GM23338 (cell line): Measurements from ENCODE around the gene SRM. TPM values are rescaled to one million over a fixed set of nuclear protein-coding genes. Genes with fewer than 3 reads are reported as not detected.
A peak's percentile ranks its signal among the peaks of the same experiment; 100 is the strongest.

Experiments used
- ATAC-seq: fragments of 200-7000 bp; cut with Tn5 transposase; 3 replicates; pipeline ENCODE4 v1.9.1; 2020
- DNase-seq: peaks from one replicate; pipeline ENCODE4 v3.0.0-alpha.2; 2015; ENCODE audit warnings: low spot score
- H2AFZ ChIP-seq: fragments of 200-600 bp; sonication (generic); 2 replicates; pipeline ENCODE4 v1.8.0; 2016; ENCODE audit warnings: antibody characterized with exemption, mild to moderate bottlenecking, moderate library complexity
- H3F3A ChIP-seq: fragments of 200-600 bp; sonication (generic); replicated peaks from 2 replicates; pipeline ENCODE4 v1.8.0; 2017; ENCODE audit warnings: antibody characterized with exemption, mixed run types, low read depth
- H3K27ac ChIP-seq: fragments of 200-600 bp; sonication (generic); 2 replicates; pipeline ENCODE4 v1.6.1; 2016; ENCODE audit warnings: low read depth
- H3K27me3 ChIP-seq: fragments of 200-600 bp; sonication (generic); 2 replicates; pipeline ENCODE4 v1.8.0; 2016; ENCODE audit warnings: mild to moderate bottlenecking, mixed run types, moderate library complexity; ENCODE audit not compliant: insufficient read depth
- H3K36me3 ChIP-seq: fragments of 200-600 bp; sonication (generic); 2 replicates; pipeline ENCODE4 v1.8.0; 2016; ENCODE audit warnings: mild to moderate bottlenecking; ENCODE audit not compliant: insufficient read depth
- H3K4me1 ChIP-seq: fragments of 200-600 bp; sonication (generic); 2 replicates; pipeline ENCODE4 v1.8.0; 2016; ENCODE audit warnings: mild to moderate bottlenecking, moderate library complexity; ENCODE audit not compliant: insufficient read depth
- H3K4me2 ChIP-seq: fragments of 200-600 bp; sonication (generic); 2 replicates; pipeline ENCODE4 v1.7.1; 2017; ENCODE audit warnings: mixed run types
- H3K4me3 ChIP-seq: fragments of 200-600 bp; sonication (generic); 2 replicates; pipeline ENCODE4 v1.6.1; 2016; ENCODE audit warnings: mixed run types
- H3K79me2 ChIP-seq: fragments of 200-600 bp; sonication (generic); replicated peaks from 2 replicates; pipeline ENCODE4 v1.8.0; 2017; ENCODE audit warnings: mild to moderate bottlenecking; ENCODE audit not compliant: insufficient read depth
- H3K9me2 ChIP-seq: fragments of 200-600 bp; sonication (generic); 2 replicates; pipeline ENCODE4 v1.8.0; 2017; ENCODE audit not compliant: insufficient read depth
- H4K20me1 ChIP-seq: fragments of 200-600 bp; sonication (generic); replicated peaks from 2 replicates; pipeline ENCODE4 v1.8.0; 2017; ENCODE audit warnings: mild to moderate bottlenecking; ENCODE audit not compliant: insufficient read depth
- H3K27ac Mint-ChIP-seq: 2 replicates; pipeline ENCODE4 v1.8.0; 2020; ENCODE audit warnings: inconsistent platforms, mild to moderate bottlenecking, moderate library complexity, mixed read lengths
- H3K27me3 Mint-ChIP-seq: 3 replicates; pipeline ENCODE4 v1.8.0; 2022; ENCODE audit warnings: low read depth, mild to moderate bottlenecking, moderate library complexity, mixed read lengths, inconsistent platforms; ENCODE audit not compliant: insufficient read depth, poor library complexity
- H3K36me3 Mint-ChIP-seq: 3 replicates; pipeline ENCODE4 v1.8.0; 2021; ENCODE audit warnings: low read depth, mild to moderate bottlenecking, inconsistent platforms, moderate library complexity, mixed read lengths
- H3K4me1 Mint-ChIP-seq: 3 replicates; pipeline ENCODE4 v1.8.0; 2020; ENCODE audit warnings: mild to moderate bottlenecking, inconsistent platforms, mixed read lengths
- H3K4me3 Mint-ChIP-seq: 3 replicates; pipeline ENCODE4 v1.8.0; 2021; ENCODE audit warnings: moderate library complexity, mild to moderate bottlenecking, inconsistent platforms, mixed read lengths
- H3K9me3 Mint-ChIP-seq: 3 replicates; pipeline ENCODE4 v1.8.0; 2020; ENCODE audit warnings: moderate library complexity, mild to moderate bottlenecking, inconsistent platforms, mixed read lengths
- EZH2phosphoT487 ChIP-seq: fragments of 200-600 bp; sonication (generic); IDR thresholded peaks from one replicate; pipeline ENCODE4 v1.8.1; 2018; ENCODE audit warnings: antibody characterized with exemption; ENCODE audit not compliant: unreplicated experiment
- NANOG ChIP-seq: IDR thresholded peaks from 2 replicates; pipeline ENCODE4 v1.6.1; 2016; ENCODE audit warnings: antibody characterized with exemption, borderline replicate concordance
- POLR2AphosphoS5 ChIP-seq: IDR thresholded peaks from 2 replicates; pipeline ENCODE4 v1.6.1; 2016; ENCODE audit warnings: antibody characterized with exemption, low read depth
- STAT1 ChIP-seq: IDR thresholded peaks from one replicate; pipeline ENCODE4 v1.6.1; 2016; ENCODE audit warnings: antibody characterized with exemption; ENCODE audit not compliant: unreplicated experiment
- ZNF114 ChIP-seq: fragments of 250-450 bp; sonication (Bioruptor Pico); IDR thresholded peaks from 2 replicates; pipeline ENCODE4 v1.5.0; 2020; ENCODE audit warnings: mild to moderate bottlenecking, moderate library complexity
- ZNF462 ChIP-seq: fragments of 250-450 bp; sonication (Bioruptor Pico); IDR thresholded peaks from 2 replicates; pipeline ENCODE4 v1.5.0; 2020; ENCODE audit warnings: mild to moderate bottlenecking, moderate library complexity
- polyA plus RNA-seq: library from polyadenylated mRNA; unstranded; fragments of >200 nt; fragmentation: Nextera tagmentation; extraction: Ambion mirVana; gene quantifications from 2 replicates; pipeline ENCODE4 v1.2.1, GENCODE V29; 2016
- total RNA-seq: library from RNA; depleted of rRNA; stranded (reverse); fragments of >200 nt; shearing (Covaris generic); gene quantifications from 2 replicates; pipeline ENCODE4 v1.2.3, GENCODE V29; 2014
- TF ChIP-seq, protein P1 (sequence below): IDR thresholded peaks from one replicate; pipeline ENCODE4 v1.6.1; 2018; ENCODE audit warnings: antibody characterized with exemption; ENCODE audit not compliant: unreplicated experiment

The SRM gene
- total and polyA plus RNA-seq, 2 experiments from 2014 or later = 170 to 253 TPM

- TF ChIP-seq NANOG = no peak
- TF ChIP-seq ZNF114 (CRISPR knock-in tag) = no peak
- TF ChIP-seq POLR2AphosphoS5 = no peak
These were observed 40.3 kb upstream of the SRM start (continued) for GRCh38 chr1:11100149-11100493.

DNA sequence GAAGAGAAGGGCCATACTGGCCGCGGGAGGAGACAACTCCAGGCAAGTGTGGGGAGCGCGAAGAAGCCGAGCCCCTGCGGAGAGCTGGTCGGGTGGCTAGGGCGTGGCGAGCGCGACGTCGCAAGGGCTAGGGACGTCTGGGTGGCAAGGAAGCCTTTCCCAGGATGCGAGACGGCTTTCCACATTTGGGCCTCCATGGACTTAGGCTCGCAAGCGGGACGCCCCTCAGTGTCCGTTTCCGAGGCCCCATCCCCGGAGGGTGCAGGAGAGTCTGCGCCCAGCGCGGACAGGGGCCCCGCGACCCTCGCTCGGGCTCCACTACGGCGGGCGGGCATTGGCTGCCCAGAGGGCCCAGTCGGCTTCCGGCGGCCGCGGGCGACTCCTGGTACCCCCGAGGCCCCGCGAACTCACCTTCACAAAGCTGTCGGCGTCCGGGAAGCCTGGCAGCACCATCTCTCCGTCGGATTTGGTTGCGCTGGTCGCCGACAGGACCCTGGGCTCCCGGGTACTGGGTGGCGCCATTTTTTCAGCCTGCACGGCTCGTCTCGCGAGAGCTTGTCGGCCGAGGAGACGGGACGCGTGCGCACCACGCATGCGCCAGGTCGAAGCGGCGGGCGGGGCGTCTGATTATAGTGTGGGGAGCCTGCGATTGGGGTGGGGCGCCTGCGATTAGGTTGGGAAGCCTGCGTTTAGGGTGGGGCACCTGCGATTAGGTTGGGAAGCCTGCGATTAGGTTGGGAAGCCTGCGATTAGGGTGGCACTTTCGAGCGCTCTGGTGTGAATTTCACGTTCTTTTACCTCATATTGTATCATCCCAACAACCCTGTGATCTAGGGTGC is 39.7 kb upstream of the SRM start, which contains the start of gene EXOSC10:
Gene EXOSC10, minus strand, starts transcription at position 560 of the 839 bp plus-strand sequence. Its CDS starts 38 bp downstream, at position 522.
- Histone ChIP-seq H4K20me1 (peaks cover 13% of the 10 kb centered on the region), H3K27ac (peak within 1 kb of the TSS; percentile 90)

DNA sequence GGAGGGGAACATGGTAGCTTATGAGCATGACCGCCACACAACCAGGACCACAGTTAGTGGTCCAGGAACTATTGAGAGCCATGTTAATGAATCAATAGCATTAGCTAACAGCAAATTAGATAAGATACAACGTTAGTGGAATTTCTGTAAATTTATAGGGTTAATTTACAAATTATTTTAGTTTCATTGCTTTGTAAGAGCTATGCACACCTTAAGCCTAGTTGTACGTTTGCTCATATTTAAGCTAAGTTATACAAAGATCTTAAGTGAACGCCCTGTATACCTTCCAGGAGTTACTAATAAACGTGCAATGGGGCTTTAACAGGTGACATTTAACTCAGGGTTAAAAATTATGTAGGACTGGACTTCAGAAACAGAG is 39.1 kb upstream of the SRM start:
- no peak for ATAC-seq
- Histone ChIP-seq H3K4me3 (peak overlapping the region; percentile 99), H2AFZ (peak overlapping the region; percentile 95), H3K79me2 (peaks cover 21% of the 10 kb centered on the region), H3K9me2 (no peaks in the 10 kb centered on the region), H3K4me2 (peak overlapping the region; percentile 94), H3K27me3 (no peaks in the 10 kb centered on the region), H3K36me3 (peaks cover 29% of the 10 kb centered on the region), H4K20me1 (peaks cover 13% of the 10 kb centered on the region), H3F3A (no peaks in the 10 kb centered on the region), H3K4me1 (peaks cover 7% of the 10 kb centered on the region), H3K27ac (0 out of 2 replicates have a peak overlapping the region, but pooled peaks have one; percentile 90)
- H3K27me3 Mint-ChIP-seq = peaks cover 1% of the 10 kb centered on the region
- H3K4me3 Mint-ChIP-seq = peak overlapping the region; percentile 94
- DNase-seq = no peak
- no peaks in the 10 kb centered on the region for H3K9me3 Mint-ChIP-seq
- H3K4me1 Mint-ChIP-seq = peaks cover 4% of the 10 kb centered on the region
- peaks cover 40% of the 10 kb centered on the region for H3K36me3 Mint-ChIP-seq
- H3K27ac Mint-ChIP-seq = peak overlapping the region; percentile 53
- no peak for TF ChIP-seq ZNF462
- TF ChIP-seq, protein P1, sequence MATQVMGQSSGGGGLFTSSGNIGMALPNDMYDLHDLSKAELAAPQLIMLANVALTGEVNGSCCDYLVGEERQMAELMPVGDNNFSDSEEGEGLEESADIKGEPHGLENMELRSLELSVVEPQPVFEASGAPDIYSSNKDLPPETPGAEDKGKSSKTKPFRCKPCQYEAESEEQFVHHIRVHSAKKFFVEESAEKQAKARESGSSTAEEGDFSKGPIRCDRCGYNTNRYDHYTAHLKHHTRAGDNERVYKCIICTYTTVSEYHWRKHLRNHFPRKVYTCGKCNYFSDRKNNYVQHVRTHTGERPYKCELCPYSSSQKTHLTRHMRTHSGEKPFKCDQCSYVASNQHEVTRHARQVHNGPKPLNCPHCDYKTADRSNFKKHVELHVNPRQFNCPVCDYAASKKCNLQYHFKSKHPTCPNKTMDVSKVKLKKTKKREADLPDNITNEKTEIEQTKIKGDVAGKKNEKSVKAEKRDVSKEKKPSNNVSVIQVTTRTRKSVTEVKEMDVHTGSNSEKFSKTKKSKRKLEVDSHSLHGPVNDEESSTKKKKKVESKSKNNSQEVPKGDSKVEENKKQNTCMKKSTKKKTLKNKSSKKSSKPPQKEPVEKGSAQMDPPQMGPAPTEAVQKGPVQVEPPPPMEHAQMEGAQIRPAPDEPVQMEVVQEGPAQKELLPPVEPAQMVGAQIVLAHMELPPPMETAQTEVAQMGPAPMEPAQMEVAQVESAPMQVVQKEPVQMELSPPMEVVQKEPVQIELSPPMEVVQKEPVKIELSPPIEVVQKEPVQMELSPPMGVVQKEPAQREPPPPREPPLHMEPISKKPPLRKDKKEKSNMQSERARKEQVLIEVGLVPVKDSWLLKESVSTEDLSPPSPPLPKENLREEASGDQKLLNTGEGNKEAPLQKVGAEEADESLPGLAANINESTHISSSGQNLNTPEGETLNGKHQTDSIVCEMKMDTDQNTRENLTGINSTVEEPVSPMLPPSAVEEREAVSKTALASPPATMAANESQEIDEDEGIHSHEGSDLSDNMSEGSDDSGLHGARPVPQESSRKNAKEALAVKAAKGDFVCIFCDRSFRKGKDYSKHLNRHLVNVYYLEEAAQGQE = no peak
- TF ChIP-seq EZH2phosphoT487 = no peak
- TF ChIP-seq STAT1 = no peak

More for the DNA sequence above, 39.7 kb upstream of the SRM start, which contains the start of gene EXOSC10:
- peak within 1 kb of the TSS; percentile 94 for H3K4me3 Mint-ChIP-seq
- peak; percentile 97 for DNase-seq
- no peaks in the 10 kb centered on the region for H3K27me3 ChIP-seq
- peaks cover 4% of the 10 kb centered on the region for H3K4me1 Mint-ChIP-seq
- no peaks in the 10 kb centered on the region for H3F3A ChIP-seq
- peaks cover 24% of the 10 kb centered on the region for H3K36me3 ChIP-seq
- peak within 1 kb of the TSS; percentile 98 for H3K27ac Mint-ChIP-seq
- peaks cover 35% of the 10 kb centered on the region for H3K36me3 Mint-ChIP-seq
- peak within 1 kb of the TSS; percentile 94 for H3K4me2 ChIP-seq
- H3K9me3 Mint-ChIP-seq = no peaks in the 10 kb centered on the region
- H3K27me3 Mint-ChIP-seq = peaks cover 1% of the 10 kb centered on the region
- peak within 1 kb of the TSS; percentile 99 for H3K4me3 ChIP-seq
- peak within 1 kb of the TSS; percentile 95 for H2AFZ ChIP-seq
- no peak for TF ChIP-seq NANOG
- peak; percentile 85 for TF ChIP-seq POLR2AphosphoS5
- H3K79me2 ChIP-seq = peaks cover 21% of the 10 kb centered on the region
- ATAC-seq = peak; percentile 94
- no peaks in the 10 kb centered on the region for H3K9me2 ChIP-seq
- peaks cover 7% of the 10 kb centered on the region for H3K4me1 ChIP-seq
